ENCODE results near the gene PSMB9.
"Not testable (repeated sequence)": the region's sequence is repeated elsewhere in the genome, so short reads cannot be mapped to it uniquely, and the experiment has no call there.

PSMB9 gene

DNA sequence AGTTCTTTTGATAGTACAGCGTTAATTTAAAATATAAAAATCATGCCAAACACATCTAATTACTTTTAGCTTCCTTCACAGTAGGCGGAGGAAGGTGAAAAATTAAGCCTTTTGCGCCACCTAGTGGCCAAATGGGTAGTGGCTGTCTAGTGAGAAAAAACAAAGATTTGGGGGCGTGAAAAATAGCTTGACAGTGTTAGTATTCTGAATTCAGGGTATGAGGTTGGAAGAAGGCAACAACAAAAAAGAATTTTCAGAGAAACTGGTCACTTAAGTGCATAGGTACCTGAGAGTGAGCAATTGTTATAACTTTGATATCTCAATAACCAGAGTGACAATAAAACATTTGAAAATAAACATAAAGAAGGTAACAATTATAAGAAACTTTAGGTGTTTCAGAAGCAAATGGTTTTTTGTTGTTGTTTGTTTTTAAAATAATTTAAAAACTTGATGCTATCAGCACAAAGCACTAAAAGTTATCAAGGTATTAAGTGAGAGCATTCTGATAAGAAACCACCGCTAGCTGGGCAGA is 14.3 kb downstream of the PSMB9 start:
- DNase-seq (ENCODE audit: low read depth) = peak; percentile 58
- TF ChIP-seq, protein P1, sequence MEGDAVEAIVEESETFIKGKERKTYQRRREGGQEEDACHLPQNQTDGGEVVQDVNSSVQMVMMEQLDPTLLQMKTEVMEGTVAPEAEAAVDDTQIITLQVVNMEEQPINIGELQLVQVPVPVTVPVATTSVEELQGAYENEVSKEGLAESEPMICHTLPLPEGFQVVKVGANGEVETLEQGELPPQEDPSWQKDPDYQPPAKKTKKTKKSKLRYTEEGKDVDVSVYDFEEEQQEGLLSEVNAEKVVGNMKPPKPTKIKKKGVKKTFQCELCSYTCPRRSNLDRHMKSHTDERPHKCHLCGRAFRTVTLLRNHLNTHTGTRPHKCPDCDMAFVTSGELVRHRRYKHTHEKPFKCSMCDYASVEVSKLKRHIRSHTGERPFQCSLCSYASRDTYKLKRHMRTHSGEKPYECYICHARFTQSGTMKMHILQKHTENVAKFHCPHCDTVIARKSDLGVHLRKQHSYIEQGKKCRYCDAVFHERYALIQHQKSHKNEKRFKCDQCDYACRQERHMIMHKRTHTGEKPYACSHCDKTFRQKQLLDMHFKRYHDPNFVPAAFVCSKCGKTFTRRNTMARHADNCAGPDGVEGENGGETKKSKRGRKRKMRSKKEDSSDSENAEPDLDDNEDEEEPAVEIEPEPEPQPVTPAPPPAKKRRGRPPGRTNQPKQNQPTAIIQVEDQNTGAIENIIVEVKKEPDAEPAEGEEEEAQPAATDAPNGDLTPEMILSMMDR (conservative IDR thresholded peaks at IDR 0.05; ENCODE audit: low read length) = peak; percentile 96
- H3K4me3 ChIP-seq (ENCODE audit: low read length) = no peak overlapping the region

DNA sequence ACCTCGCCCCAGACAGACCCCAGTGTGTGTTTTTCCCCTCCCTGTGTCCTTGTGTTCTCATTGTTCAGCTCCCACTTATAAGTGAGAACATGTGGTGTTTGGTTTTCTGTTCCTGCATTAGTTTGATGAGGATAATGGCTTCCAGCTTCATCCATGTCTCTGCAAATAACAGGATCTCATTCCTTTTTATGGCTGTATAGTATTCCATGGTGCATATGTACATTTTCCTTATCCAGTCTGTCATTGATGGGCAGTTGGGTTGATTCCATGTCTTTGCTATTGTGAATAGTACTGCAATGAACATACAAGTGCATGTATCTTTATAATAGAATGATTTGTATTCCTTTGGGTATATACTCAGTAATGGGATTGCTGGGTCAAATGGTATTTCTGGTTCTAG is 20.0 kb downstream of the PSMB9 start:
- DNase-seq (ENCODE audit: low read depth); H3K4me3 ChIP-seq (ENCODE audit: low read length): not testable (repeated sequence)

DNA sequence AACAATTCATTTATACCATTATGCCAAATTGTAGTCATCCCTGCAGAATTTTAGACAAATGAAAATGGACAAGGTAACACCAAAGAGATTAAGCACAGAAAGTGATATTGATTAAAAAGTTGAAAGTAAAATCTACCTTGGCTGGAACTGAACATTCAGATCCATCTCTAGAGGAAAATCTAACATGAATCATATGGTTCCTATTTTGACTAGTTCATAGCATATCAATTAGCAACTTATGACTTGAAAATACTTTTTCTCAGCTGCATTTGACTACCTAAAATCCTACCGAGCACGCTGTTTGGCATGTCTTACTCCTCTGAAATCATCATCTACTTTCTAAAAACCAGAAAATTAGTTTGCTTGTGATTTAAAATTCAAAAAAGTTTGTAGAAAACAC is 22.6 kb downstream of the PSMB9 start:
- TF ChIP-seq, protein P1 (conservative IDR thresholded peaks at IDR 0.05; ENCODE audit: low read length) = no peak
- H3K4me3 ChIP-seq (ENCODE audit: low read length) = no peak overlapping the region
- no peak for DNase-seq (ENCODE audit: low read depth)

DNA sequence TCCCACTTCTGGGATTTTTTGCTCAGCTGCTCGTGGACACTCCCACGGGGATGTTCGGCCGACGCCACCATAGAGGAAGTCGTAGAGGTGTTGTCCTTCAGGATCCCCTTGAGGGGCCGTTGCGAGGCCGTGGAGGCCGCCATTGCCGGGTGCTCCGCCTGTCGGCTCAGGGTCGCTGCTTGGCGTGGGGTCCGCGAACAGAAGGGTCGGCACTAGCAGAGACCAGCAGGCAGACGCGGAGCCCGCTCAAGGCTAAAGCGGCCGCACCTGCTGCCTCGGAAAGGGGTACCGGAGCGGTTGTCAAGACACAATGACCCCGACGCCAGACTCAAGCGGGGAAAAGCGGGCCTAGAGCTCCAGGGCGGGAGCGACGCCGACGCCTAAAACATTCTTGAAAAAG is 25.7 kb downstream of the PSMB9 start:
- TF ChIP-seq, protein P1 (conservative IDR thresholded peaks at IDR 0.05; ENCODE audit: low read length) = no peak
- H3K4me3 ChIP-seq (ENCODE audit: low read length) = no peak overlapping the region
- no peak for DNase-seq (ENCODE audit: low read depth)

GRCh38 chr6:32880962-32881361 is 27.0 kb downstream of the PSMB9 start:
- DNase-seq (ENCODE audit: low read depth); H3K4me3 ChIP-seq (ENCODE audit: low read length): not testable (repeated sequence)

GRCh38 chr6:32882879-32883250 is 28.9 kb downstream of the PSMB9 start:
- no peak overlapping the region for H3K4me3 ChIP-seq (ENCODE audit: low read length)
- TF ChIP-seq, protein P1 (conservative IDR thresholded peaks at IDR 0.05; ENCODE audit: low read length) = no peak
- DNase-seq (ENCODE audit: low read depth) = peak; percentile 47

DNA sequence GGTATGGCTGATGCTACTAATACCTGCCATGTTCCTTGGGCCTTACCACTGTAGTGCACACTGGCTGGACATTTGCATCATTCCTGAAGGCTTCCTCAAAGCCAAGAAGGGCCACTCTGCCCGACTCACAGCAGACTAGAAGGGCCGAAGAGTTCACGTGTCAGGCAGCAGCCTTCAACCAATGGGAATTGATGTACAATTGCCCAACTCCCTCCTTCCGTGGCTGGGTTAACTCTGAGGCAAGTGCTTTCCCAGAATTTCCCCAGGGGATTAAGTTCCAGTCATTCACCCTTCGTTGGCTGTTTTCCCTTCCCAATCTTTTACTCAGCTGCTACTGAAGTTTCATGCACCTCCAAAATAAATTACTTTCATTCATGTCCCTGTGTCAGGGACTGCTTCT is 29.8 kb downstream of the PSMB9 start:
- no peak overlapping the region for H3K4me3 ChIP-seq (ENCODE audit: low read length)
- TF ChIP-seq, protein P1 (conservative IDR thresholded peaks at IDR 0.05; ENCODE audit: low read length) = no peak
- DNase-seq (ENCODE audit: low read depth) = peak; percentile 82

DNA sequence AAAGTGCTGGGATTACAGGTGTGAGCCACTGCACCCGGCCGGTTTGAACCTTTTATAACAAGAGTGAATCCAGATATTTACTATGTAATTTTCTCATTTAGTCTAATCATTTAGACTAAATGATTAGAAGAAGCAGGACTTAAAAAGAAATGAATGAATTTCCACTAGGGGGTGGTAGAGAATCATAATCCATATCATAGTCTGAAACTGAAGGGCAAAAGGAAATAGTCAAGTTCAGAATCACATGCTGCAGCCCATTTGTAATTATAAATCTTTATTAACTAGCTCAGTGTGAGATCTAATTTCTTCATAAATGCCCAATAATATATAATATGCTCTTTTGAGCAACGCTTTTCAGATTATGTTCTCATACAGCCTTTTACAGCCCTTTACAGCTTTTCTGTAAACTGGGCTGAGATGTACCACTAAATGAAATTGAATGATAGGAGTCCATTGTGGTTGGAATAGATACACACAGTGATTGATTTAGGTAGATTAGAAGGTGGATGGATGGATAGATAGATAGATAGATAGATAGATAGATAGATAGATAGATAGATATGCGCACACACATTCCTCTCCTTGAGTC is 31.8 kb downstream of the PSMB9 start:
- TF ChIP-seq, protein P1 (conservative IDR thresholded peaks at IDR 0.05; ENCODE audit: low read length) = peak; percentile 74
- DNase-seq (ENCODE audit: low read depth) = peak; percentile 73
- no peak overlapping the region for H3K4me3 ChIP-seq (ENCODE audit: low read length)
